KBM-7 (cell line): ENCODE data around the gene GABRA5.

Experiments used
- DNase-seq: peaks from one replicate; pipeline ENCODE4 v3.0.0-alpha.2; 2015
- in situ Hi-C: fragments of 300-500 bp; cut with MboI; formaldehyde crosslinking; loops from 2 replicates; pipeline ENCODE4 v1.14.3; 2020; ENCODE audit warnings: low sequenced_read_pairs, low pct_unique_long_range_greater_than_20kb, mixed read lengths

Gene GABRA5

GRCh38 chr15:26874774-26875475 is 8.1 kb downstream of the GABRA5 start:
- DNase-seq = no peak
- in situ Hi-C loops = no loop called here

GRCh38 chr15:26875476-26875850 is 8.6 kb downstream of the GABRA5 start:
- DNase-seq = no peak
- in situ Hi-C loops = no loop called here

- in situ Hi-C loops = no loop called here
- peak; percentile 20 for DNase-seq
Observed at GRCh38 chr15:26877831-26878230, 11.0 kb downstream of the GABRA5 start.

- in situ Hi-C loops = no loop called here
- DNase-seq = no peak
Observed at GRCh38 chr15:26879706-26880105, 12.8 kb downstream of the GABRA5 start.

GRCh38 chr15:26882112-26882511 is 15.2 kb downstream of the GABRA5 start:
- in situ Hi-C loops = no loop called here

GRCh38 chr15:26882616-26883365 is 15.9 kb downstream of the GABRA5 start:
- no peak for DNase-seq
- in situ Hi-C loops = no loop called here

More at GRCh38 chr15:26882112-26882511, 15.2 kb downstream of the GABRA5 start:
- DNase-seq = no peak

GRCh38 chr15:26883466-26883865 is 16.6 kb downstream of the GABRA5 start:
- in situ Hi-C loops = no loop called here

GRCh38 chr15:26886566-26886965 is 19.7 kb downstream of the GABRA5 start:
- in situ Hi-C loops = no loop called here
- DNase-seq = no peak

More at GRCh38 chr15:26883466-26883865, 16.6 kb downstream of the GABRA5 start:
- no peak for DNase-seq

GRCh38 chr15:26887926-26888666 is 21.2 kb downstream of the GABRA5 start:
- in situ Hi-C loops = no loop called here

GRCh38 chr15:26888761-26889160 is 21.9 kb downstream of the GABRA5 start:
- in situ Hi-C loops = no loop called here
- no peak for DNase-seq

More at GRCh38 chr15:26887926-26888666, 21.2 kb downstream of the GABRA5 start:
- no peak for DNase-seq

GRCh38 chr15:26889298-26889898 is 22.5 kb downstream of the GABRA5 start:
- peak; percentile 66 for DNase-seq
- in situ Hi-C loops = no loop called here

GRCh38 chr15:26890451-26890850 is 23.6 kb downstream of the GABRA5 start:
- in situ Hi-C loops = loop anchor here (10.0 kb wide), 1 partner anchor 124 kb away; no protein-coding TSS in a partner anchor
- no peak for DNase-seq

GRCh38 chr15:26890988-26891387 is 24.1 kb downstream of the GABRA5 start:
- DNase-seq = no peak
- in situ Hi-C loops = loop anchor here (10.0 kb wide), 1 partner anchor 124 kb away; no protein-coding TSS in a partner anchor

GRCh38 chr15:26891448-26892181 is 24.8 kb downstream of the GABRA5 start:
- peak; percentile 80 for DNase-seq
- in situ Hi-C loops = loop anchor here (10.0 kb wide), 1 partner anchor 123 kb away; no protein-coding TSS in a partner anchor

- no peak for DNase-seq
- in situ Hi-C loops = loop anchor here (10.0 kb wide), 1 partner anchor 123 kb away; no protein-coding TSS in a partner anchor
Observed at GRCh38 chr15:26892182-26892518, 25.3 kb downstream of the GABRA5 start.

GRCh38 chr15:26892678-26893077 is 25.8 kb downstream of the GABRA5 start:
- no peak for DNase-seq
- in situ Hi-C loops = loop anchor here (10.0 kb wide), 1 partner anchor 122 kb away; no protein-coding TSS in a partner anchor

- in situ Hi-C loops = loop anchor here (10.0 kb wide), 1 partner anchor 121 kb away; no protein-coding TSS in a partner anchor
Observed at GRCh38 chr15:26893351-26894065, 26.6 kb downstream of the GABRA5 start.

GRCh38 chr15:26894181-26894580 is 27.3 kb downstream of the GABRA5 start:
- no peak for DNase-seq
- in situ Hi-C loops = loop anchor here (10.0 kb wide), 1 partner anchor 121 kb away; no protein-coding TSS in a partner anchor

More at GRCh38 chr15:26893351-26894065, 26.6 kb downstream of the GABRA5 start:
- no peak for DNase-seq
